Aorta (tissue), 5 donors: Measurements from ENCODE around the gene HLCS. TPM values are rescaled to one million over a fixed set of nuclear protein-coding genes. Genes with fewer than 3 reads are reported as not detected.

ENCODE experiments used
- ATAC-seq: fragments of 200-7000 bp; cut with Tn5 transposase; one replicate; pipeline ENCODE4 v1.9.1; 2022; ENCODE audit warnings: moderate library complexity; ENCODE audit not compliant: low FRiP score
- DNase-seq, 2 donors: peaks; one replicate each; pipeline ENCODE4 v3.0.0-alpha.2; 2020
- H3K27ac ChIP-seq, 2 donors: one replicate each; pipeline ENCODE4 v1.5.1; 2013; ENCODE audit warnings: low read length in 2 of 2, mild to moderate bottlenecking in 2 of 2, moderate library complexity in 2 of 2, control low read depth in 1 of 2, inconsistent platforms in 1 of 2, low read depth in 1 of 2
- H3K27me3 ChIP-seq, 2 donors: one replicate each; pipeline ENCODE4 v1.6.1; 2013; ENCODE audit warnings: control low read depth in 1 of 2, low read length in 1 of 2, mild to moderate bottlenecking in 1 of 2, moderate library complexity in 1 of 2; ENCODE audit not compliant: insufficient read depth in 2 of 2, control insufficient read depth in 1 of 2
- H3K36me3 ChIP-seq, 2 donors: one replicate each; pipeline ENCODE4 v1.6.1; 2013; ENCODE audit warnings: control low read depth in 1 of 2, low read length in 1 of 2, mild to moderate bottlenecking in 1 of 2; ENCODE audit not compliant: insufficient read depth in 2 of 2, control insufficient read depth in 1 of 2
- H3K4me1 ChIP-seq, 2 donors: one replicate each; pipeline ENCODE4 v1.6.1; 2013; ENCODE audit warnings: low read length in 2 of 2, control low read depth in 1 of 2, mild to moderate bottlenecking in 1 of 2, moderate library complexity in 1 of 2; ENCODE audit not compliant: insufficient read depth in 2 of 2, control insufficient read depth in 1 of 2
- H3K4me3 ChIP-seq, 2 donors: one replicate each; pipeline ENCODE4 v1.5.1; 2013; ENCODE audit warnings: low read length in 2 of 2, control low read depth in 1 of 2, mild to moderate bottlenecking in 1 of 2
- H3K9me3 ChIP-seq: one replicate; pipeline ENCODE4 v1.6.1; 2013; ENCODE audit warnings: mild to moderate bottlenecking, low read length; ENCODE audit not compliant: control insufficient read depth
- WGBS, 2 donors: extraction: QIAGEN DNeasy Blood & Tissue Kit; methylation state at CpG; one replicate each; pipeline ENCODE4 v1.1.7; 2013; 5-methylcytosine and 5-hydroxymethylcytosine counted together
- intact Hi-C, 2 donors: fragments of 100-400 bp; cut with DNase I; formaldehyde crosslinking; loops; one replicate each; pipeline versions ENCODE4 v1.14.2 to v1.15.0; 2022
- polyA plus RNA-seq, 2 donors: library from polyadenylated mRNA; stranded (reverse); fragments of 200-250 nt; gene quantifications; one replicate each; pipeline ENCODE4 v1.2.3, GENCODE V29; 2013
- total RNA-seq, 2 donors: library from RNA; stranded (reverse); fragmentation: NEBNext Ultra II Directional; extraction: Animal tissue kit (Norgen Biotek cat#: 25700); gene quantifications; one replicate each; pipeline ENCODE4 v1.2.1, GENCODE V29; 2021
- donor health status: healthy with polysubstance abuse.
- donor health status: Bipolar disorder and iron deficiency.
- donor health status: DM: no; HTN: no; CAD: no.
- donor health status: DM: no; HTN: no; CAD: no.
- donor health status: DM: yes; HTN: yes; CAD: no.

The HLCS gene
- total and polyA plus RNA-seq, 4 donors: 2.1 to 19.7 (median 10.6) TPM

GRCh38 chr21:36722370-36723368 is 243.8 kb downstream of the HLCS start:
- no peak for ATAC-seq

GRCh38 chr21:36721817-36722216 is 244.7 kb downstream of the HLCS start:
- intact Hi-C loops: no loop called here
- 81 to 88% methylated on average over 7 of the region's 7 CpGs for WGBS, 2 donors
- Histone ChIP-seq H3K9me3 (no peaks in the 10 kb centered on the region), H3K27me3 (no peaks in the 10 kb centered on the region), H3K36me3 (no peaks in the 10 kb centered on the region), H3K27ac (no peak overlapping the region), H3K4me1 (no peaks in the 10 kb centered on the region), H3K4me3 (no peak overlapping the region)
- ATAC-seq (no peak), DNase-seq (no peak)

More at GRCh38 chr21:36722370-36723368, 243.8 kb downstream of the HLCS start:
- no peak overlapping the region for H3K4me3 ChIP-seq
- no peaks in the 10 kb centered on the region for H3K9me3 ChIP-seq
- no peaks in the 10 kb centered on the region for H3K27me3 ChIP-seq
- no peak overlapping the region for H3K27ac ChIP-seq
- peak in 1 of 2 donors; percentile 22 for DNase-seq
- intact Hi-C loops: no loop called here
- no peaks in the 10 kb centered on the region for H3K4me1 ChIP-seq
- WGBS, 2 donors: 87 to 89% methylated on average over 25 of the region's 25 CpGs
- H3K36me3 ChIP-seq: no peaks in the 10 kb centered on the region

GRCh38 chr21:36719614-36720013 is 246.9 kb downstream of the HLCS start:
- Histone ChIP-seq H3K27me3 (no peaks in the 10 kb centered on the region), H3K9me3 (no peaks in the 10 kb centered on the region), H3K27ac (no peak overlapping the region), H3K4me3 (no peak overlapping the region), H3K4me1 (no peaks in the 10 kb centered on the region), H3K36me3 (no peaks in the 10 kb centered on the region)
- WGBS, 2 donors: 89 to 93% methylated on average over 10 of the region's 10 CpGs
- ATAC-seq: no peak
- intact Hi-C loops: no loop called here
- peak in 1 of 2 donors; percentile 51 for DNase-seq

- Histone ChIP-seq H3K9me3 (peaks cover 2% of the 10 kb centered on the region), H3K27me3 (no peaks in the 10 kb centered on the region), H3K27ac (no peak overlapping the region), H3K4me3 (no peak overlapping the region), H3K36me3 (no peaks in the 10 kb centered on the region), H3K4me1 (no peaks in the 10 kb centered on the region)
- intact Hi-C loops: no loop called here
- 79 to 82% methylated on average over 18 of the region's 18 CpGs for WGBS, 2 donors
- DNase-seq (peak; percentile 39 to 61), ATAC-seq (no peak)
These were observed 247.4 kb downstream of the HLCS start for GRCh38 chr21:36718951-36719501.

- H3K27ac ChIP-seq: no peak overlapping the region
- H3K36me3 ChIP-seq: no peaks in the 10 kb centered on the region
- H3K4me1 ChIP-seq: no peaks in the 10 kb centered on the region
- no peaks in the 10 kb centered on the region for H3K27me3 ChIP-seq
- no peak overlapping the region for H3K4me3 ChIP-seq
- intact Hi-C loops: no loop called here
- WGBS, 2 donors: 93 to 97% methylated on average over 6 of the region's 6 CpGs
- ATAC-seq (no peak), DNase-seq (no peak)
- peaks cover 2% of the 10 kb centered on the region for H3K9me3 ChIP-seq
These were observed 248.5 kb downstream of the HLCS start for GRCh38 chr21:36717976-36718375.

- intact Hi-C loops: no loop called here
- H3K27ac ChIP-seq: no peak overlapping the region
- no peaks in the 10 kb centered on the region for H3K36me3 ChIP-seq
- WGBS, 2 donors: 39 to 48% methylated on average over 9 of the region's 9 CpGs
- no peak overlapping the region for H3K4me3 ChIP-seq
- DNase-seq (no peak), ATAC-seq (no peak)
- no peaks in the 10 kb centered on the region for H3K4me1 ChIP-seq
- no peaks in the 10 kb centered on the region for H3K27me3 ChIP-seq
- H3K9me3 ChIP-seq: peaks cover 2% of the 10 kb centered on the region
These were observed 249.6 kb downstream of the HLCS start for GRCh38 chr21:36716836-36717235.

- H3K4me1 ChIP-seq: no peaks in the 10 kb centered on the region
- H3K36me3 ChIP-seq: no peaks in the 10 kb centered on the region
- no peak overlapping the region for H3K27ac ChIP-seq
- DNase-seq (no peak), ATAC-seq (no peak)
- no peak overlapping the region for H3K4me3 ChIP-seq
- peaks cover 2% of the 10 kb centered on the region for H3K9me3 ChIP-seq
- intact Hi-C loops: no loop called here
- WGBS, 2 donors: 58 to 69% methylated on average over 2 of the region's 2 CpGs
- H3K27me3 ChIP-seq: no peaks in the 10 kb centered on the region
These were observed 250.1 kb downstream of the HLCS start for GRCh38 chr21:36716387-36716786.

GRCh38 chr21:36713746-36714145 is 252.7 kb downstream of the HLCS start:
- Histone ChIP-seq H3K4me1 (no peaks in the 10 kb centered on the region), H3K4me3 (no peak overlapping the region), H3K27me3 (no peaks in the 10 kb centered on the region), H3K9me3 (peaks cover 2% of the 10 kb centered on the region), H3K36me3 (no peaks in the 10 kb centered on the region), H3K27ac (no peak overlapping the region)
- 63% methylated on average over 3 of the region's 3 CpGs for WGBS, 2 donors
- intact Hi-C loops: no loop called here
- ATAC-seq (no peak), DNase-seq (no peak)

- H3K9me3 ChIP-seq: peaks cover 2% of the 10 kb centered on the region
- DNase-seq (peak; percentile 32 to 37), ATAC-seq (no peak)
- WGBS, 2 donors: 14 to 21% methylated on average over 13 of the region's 13 CpGs
- intact Hi-C loops: no loop called here
- no peaks in the 10 kb centered on the region for H3K27me3 ChIP-seq
- H3K4me1 ChIP-seq: no peaks in the 10 kb centered on the region
- no peaks in the 10 kb centered on the region for H3K36me3 ChIP-seq
- H3K27ac ChIP-seq: no peak overlapping the region
- H3K4me3 ChIP-seq: no peak overlapping the region
These were observed 255.8 kb downstream of the HLCS start for GRCh38 chr21:36710729-36711048.
